Neuron (in vitro differentiated cells): ENCODE data around the gene KIF18B.

Experiments
- H2AFZ ChIP-seq: one replicate; pipeline ENCODE4 v1.6.1; 2013; ENCODE audit warnings: low read depth, mild to moderate bottlenecking, inconsistent platforms, low read length, moderate library complexity
- H3K27me3 ChIP-seq: one replicate; pipeline ENCODE4 v1.6.1; 2013; ENCODE audit warnings: low read length; ENCODE audit not compliant: insufficient read depth
- H3K36me3 ChIP-seq: one replicate; pipeline ENCODE4 v1.6.1; 2013; ENCODE audit warnings: low read length; ENCODE audit not compliant: insufficient read depth
- H3K4me1 ChIP-seq: one replicate; pipeline ENCODE4 v1.6.1; 2013; ENCODE audit warnings: low read length; ENCODE audit not compliant: insufficient read depth
- H3K4me3 ChIP-seq: 2 replicates; pipeline ENCODE4 v1.5.1; 2013; ENCODE audit warnings: mild to moderate bottlenecking, low read length, moderate library complexity
- H3K9me3 ChIP-seq: one replicate; pipeline ENCODE4 v1.6.1; 2013; ENCODE audit warnings: low read length

Gene KIF18B

GRCh38 chr17:44926821-44927525 lies 20.6 kb downstream of the KIF18B start:
- H2AFZ ChIP-seq, result no peak overlapping the region
- H3K36me3 ChIP-seq, result peaks cover 54% of the 10 kb centered on the region
- no peaks in the 10 kb centered on the region for H3K27me3 ChIP-seq
- H3K4me3 ChIP-seq, result no peak overlapping the region
- no peaks in the 10 kb centered on the region for H3K9me3 ChIP-seq
- no peaks in the 10 kb centered on the region for H3K4me1 ChIP-seq

GRCh38 chr17:44925731-44926697 lies 21.6 kb downstream of the KIF18B start:
- Histone ChIP-seq H3K9me3 (no peaks in the 10 kb centered on the region), H3K27me3 (no peaks in the 10 kb centered on the region), H3K36me3 (peaks cover 45% of the 10 kb centered on the region), H3K4me3 (no peak overlapping the region), H3K4me1 (peaks cover 5% of the 10 kb centered on the region), H2AFZ (no peak overlapping the region)

DNA sequence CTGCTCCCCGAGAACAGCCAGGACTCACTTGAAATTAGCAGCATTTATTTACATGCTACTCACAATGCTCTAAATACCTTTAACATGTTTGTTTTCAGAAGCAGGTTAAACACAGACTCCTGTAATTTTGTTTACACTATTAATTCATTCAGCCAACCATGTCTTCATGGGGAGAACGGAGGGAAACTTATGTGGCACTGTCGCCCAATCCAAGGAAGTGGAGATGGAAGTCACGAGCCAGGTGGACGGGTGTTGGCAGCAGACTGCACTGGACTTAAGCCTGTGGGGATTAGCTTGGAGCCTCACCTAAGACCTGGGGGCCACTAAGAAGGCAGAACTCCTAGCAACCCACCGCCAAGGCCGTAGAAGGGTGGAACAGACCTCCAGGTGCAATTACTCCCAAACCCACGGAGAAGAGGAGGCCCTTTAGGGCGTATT lies 23.4 kb downstream of the KIF18B start:
- Histone ChIP-seq H3K36me3 (peaks cover 35% of the 10 kb centered on the region), H3K27me3 (no peaks in the 10 kb centered on the region), H3K9me3 (no peaks in the 10 kb centered on the region), H3K4me3 (no peak overlapping the region), H3K4me1 (peaks cover 5% of the 10 kb centered on the region), H2AFZ (no peak overlapping the region)

DNA sequence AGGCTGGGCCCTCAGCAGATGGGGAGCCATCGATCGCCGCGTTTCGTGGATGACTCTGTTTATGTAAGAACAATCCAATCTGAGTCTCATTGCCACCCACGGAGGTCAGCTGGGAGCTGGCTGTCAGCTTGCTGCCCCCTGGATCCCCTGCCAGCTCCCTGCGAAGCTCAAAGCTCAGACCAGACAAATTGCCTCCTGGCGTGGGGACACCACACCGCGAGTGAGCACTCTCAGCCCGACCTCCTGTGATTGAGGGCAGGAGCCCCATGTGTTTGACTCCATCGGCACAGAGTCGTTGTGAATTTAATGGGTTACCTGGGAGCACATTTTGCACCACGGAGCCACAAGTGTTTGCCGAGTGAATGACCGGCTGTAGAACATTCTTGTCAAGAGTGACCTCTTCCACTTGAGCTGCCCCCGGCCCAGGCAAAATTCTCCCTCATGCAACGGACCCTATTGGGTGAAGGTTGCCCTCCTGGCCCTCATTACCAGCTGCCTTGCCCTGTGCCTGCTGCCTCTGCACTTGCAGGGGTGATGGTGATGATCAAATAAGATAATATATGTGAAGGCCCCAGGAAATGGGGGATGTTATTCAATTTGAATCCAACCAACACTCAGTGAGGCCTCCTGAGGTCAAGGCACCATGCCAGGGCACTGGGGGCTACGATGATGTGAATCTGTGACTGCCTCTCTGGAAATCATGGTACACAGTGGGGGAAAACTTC lies 24.7 kb downstream of the KIF18B start:
- H3K4me1 ChIP-seq, result peaks cover 5% of the 10 kb centered on the region

DNA sequence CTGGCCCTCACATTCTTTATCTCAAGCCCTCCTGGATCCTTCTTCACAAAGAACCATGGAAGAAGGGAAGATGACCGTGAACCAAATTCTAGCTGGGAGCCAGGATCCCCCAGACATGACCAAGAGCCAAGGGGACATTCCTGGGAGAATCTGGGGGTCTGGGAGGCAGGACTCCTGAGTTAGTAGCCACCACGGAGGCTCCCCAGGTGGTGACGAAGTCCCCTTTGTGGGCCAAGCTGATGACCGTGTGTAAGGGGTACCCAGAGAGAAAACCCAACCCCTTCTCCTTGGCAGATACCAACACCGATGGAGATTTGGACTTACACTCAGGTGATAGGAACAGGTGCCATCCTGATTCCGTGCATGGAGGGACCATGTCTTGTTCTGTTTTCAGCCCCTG lies 25.4 kb downstream of the KIF18B start:
- H3K4me3 ChIP-seq, result no peak overlapping the region
- no peaks in the 10 kb centered on the region for H3K9me3 ChIP-seq
- peaks cover 15% of the 10 kb centered on the region for H3K36me3 ChIP-seq
- H3K27me3 ChIP-seq, result no peaks in the 10 kb centered on the region
- H2AFZ ChIP-seq, result no peak overlapping the region
- peaks cover 5% of the 10 kb centered on the region for H3K4me1 ChIP-seq

More for the DNA sequence above, 24.7 kb downstream of the KIF18B start:
- Histone ChIP-seq H3K9me3 (no peaks in the 10 kb centered on the region), H2AFZ (no peak overlapping the region), H3K4me3 (no peak overlapping the region), H3K36me3 (peaks cover 23% of the 10 kb centered on the region), H3K27me3 (no peaks in the 10 kb centered on the region)

GRCh38 chr17:44921122-44921882 lies 26.3 kb downstream of the KIF18B start:
- Histone ChIP-seq H2AFZ (no peak overlapping the region), H3K36me3 (peaks cover 7% of the 10 kb centered on the region), H3K27me3 (no peaks in the 10 kb centered on the region), H3K4me1 (peaks cover 7% of the 10 kb centered on the region), H3K9me3 (no peaks in the 10 kb centered on the region), H3K4me3 (no peak overlapping the region)

GRCh38 chr17:44920565-44920940 lies 27.0 kb downstream of the KIF18B start:
- Histone ChIP-seq H2AFZ (no peak overlapping the region), H3K36me3 (no peaks in the 10 kb centered on the region), H3K4me3 (no peak overlapping the region), H3K27me3 (no peaks in the 10 kb centered on the region), H3K4me1 (peaks cover 14% of the 10 kb centered on the region), H3K9me3 (no peaks in the 10 kb centered on the region)

- Histone ChIP-seq H3K4me1 (peaks cover 14% of the 10 kb centered on the region), H2AFZ (no peak overlapping the region), H3K27me3 (no peaks in the 10 kb centered on the region), H3K4me3 (no peak overlapping the region), H3K36me3 (no peaks in the 10 kb centered on the region), H3K9me3 (no peaks in the 10 kb centered on the region)
These were observed 27.5 kb downstream of the KIF18B start for GRCh38 chr17:44919885-44920564.

GRCh38 chr17:44919411-44919810 lies 28.2 kb downstream of the KIF18B start:
- H3K27me3 ChIP-seq, result peaks cover under 1% of the 10 kb centered on the region
- no peaks in the 10 kb centered on the region for H3K36me3 ChIP-seq
- no peaks in the 10 kb centered on the region for H3K9me3 ChIP-seq
- H2AFZ ChIP-seq, result no peak overlapping the region
- peaks cover 14% of the 10 kb centered on the region for H3K4me1 ChIP-seq
- H3K4me3 ChIP-seq, result no peak overlapping the region

GRCh38 chr17:44918006-44918405 lies 29.6 kb downstream of the KIF18B start:
- Histone ChIP-seq H3K9me3 (no peaks in the 10 kb centered on the region), H3K36me3 (no peaks in the 10 kb centered on the region), H3K27me3 (peaks cover 3% of the 10 kb centered on the region), H3K4me1 (peaks cover 14% of the 10 kb centered on the region), H3K4me3 (no peak overlapping the region), H2AFZ (no peak overlapping the region)

DNA sequence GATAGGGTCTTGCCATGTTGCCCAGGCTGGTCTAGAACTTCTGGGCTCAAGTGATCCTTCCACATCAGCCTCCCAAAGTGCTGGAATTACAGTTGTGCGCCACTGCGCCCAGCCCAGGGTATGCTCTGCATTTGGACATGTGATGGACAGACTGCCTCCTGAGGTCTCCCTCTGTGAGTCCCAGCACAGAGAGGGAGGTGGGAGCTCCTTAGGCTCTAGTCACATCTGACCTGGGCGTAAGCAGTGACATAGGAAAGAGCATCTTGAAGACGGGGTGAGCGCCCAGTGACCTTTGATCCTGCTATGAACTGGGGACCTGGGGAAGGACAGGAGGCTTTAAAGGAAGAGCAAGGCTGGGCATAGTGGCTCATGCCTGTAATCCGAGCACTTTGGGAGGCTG lies 30.1 kb downstream of the KIF18B start:
- Histone ChIP-seq H3K36me3 (no peaks in the 10 kb centered on the region), H3K9me3 (no peaks in the 10 kb centered on the region), H3K4me3 (no peak overlapping the region), H3K27me3 (peaks cover 5% of the 10 kb centered on the region), H2AFZ (no peak overlapping the region), H3K4me1 (peaks cover 14% of the 10 kb centered on the region)

DNA sequence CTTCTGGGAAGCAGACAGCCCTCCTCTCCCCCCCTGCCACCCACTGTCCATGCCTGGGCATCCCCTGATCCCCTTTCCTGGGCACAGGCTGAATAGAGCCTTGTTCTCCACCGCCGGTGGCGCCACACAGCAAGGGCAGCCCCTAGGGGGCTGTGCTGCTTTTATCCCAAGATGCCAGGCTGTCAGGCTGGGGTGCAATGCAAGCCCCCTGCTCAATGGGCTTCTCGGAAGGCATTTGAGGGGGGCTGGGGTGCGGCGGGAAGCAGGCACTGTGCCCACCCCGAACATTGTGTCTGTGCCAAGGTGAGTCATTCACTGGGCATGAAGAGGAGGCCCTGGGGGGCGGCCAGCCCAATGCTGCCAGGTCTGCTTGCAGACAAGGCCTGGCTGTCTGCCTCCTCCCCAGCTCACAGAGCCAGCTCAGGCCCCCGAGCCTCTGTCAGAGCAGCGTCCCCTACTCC lies 30.8 kb downstream of the KIF18B start:
- Histone ChIP-seq H3K36me3 (no peaks in the 10 kb centered on the region), H3K4me1 (peaks cover 14% of the 10 kb centered on the region), H3K4me3 (no peak overlapping the region), H3K27me3 (peaks cover 8% of the 10 kb centered on the region), H2AFZ (no peak overlapping the region), H3K9me3 (no peaks in the 10 kb centered on the region)
